ENCODE measurements around the gene PRMT9. TPM values are rescaled to one million over a fixed set of nuclear protein-coding genes. Genes with fewer than 3 reads are reported as not detected.

The PRMT9 gene
- total and polyA plus RNA-seq, 2 experiments from 2014 or later, result 6.0 to 8.6 TPM

GRCh38 chr4:147707892-147708672 is 24.1 kb upstream of the PRMT9 start:
- H4K20me1 ChIP-seq (ENCODE audit: insufficient read depth), result no peaks in the 10 kb centered on the region
- H3F3A ChIP-seq (ENCODE audit: insufficient read depth), result no peaks in the 10 kb centered on the region
- no peaks in the 10 kb centered on the region for H3K79me2 ChIP-seq (ENCODE audit: insufficient read depth)
- no peak overlapping the region for H3K4me3 ChIP-seq
- peak overlapping the region; percentile 73 for H2AFZ ChIP-seq
- H3K27ac ChIP-seq, result no peak overlapping the region
- H3K4me2 ChIP-seq (ENCODE audit: unreplicated experiment), result peak overlapping the region; percentile 48
- no peak overlapping the region for H3K9ac ChIP-seq
- H3K4me1 ChIP-seq (ENCODE audit: insufficient read depth), result no peaks in the 10 kb centered on the region
- no peaks in the 10 kb centered on the region for H3K27me3 ChIP-seq (replicated peaks; ENCODE audit: insufficient read depth)
- TF ChIP-seq EZH2 (IDR thresholded peaks at IDR 0.05; ENCODE audit: insufficient read depth, poor library complexity, severe bottlenecking) (no peak), EZH2phosphoT487 (IDR thresholded peaks at IDR 0.05; ENCODE audit: insufficient read depth, low read depth) (no peak)
- WGBS, 2 experiments (ENCODE audit: low coverage in 1 of 2, low lambda C conversion rate in 2 of 2, missing lambda C conversion rate in 2 of 2), result 14 to 21% methylated on average over 7 of the region's 7 CpGs
- H3K36me3 ChIP-seq (ENCODE audit: low read depth), result no peaks in the 10 kb centered on the region
- in situ Hi-C loops (cut with MboI), result loop anchor here (5.0 kb wide), 1 partner anchor 159 kb away; no protein-coding TSS in a partner anchor
- H3K9me3 ChIP-seq (ENCODE audit: low read depth), result no peaks in the 10 kb centered on the region
- peak; percentile 57 for DNase-seq
- no peaks in the 10 kb centered on the region for H3K9me2 ChIP-seq (ENCODE audit: insufficient read depth)

GRCh38 chr4:147704846-147705245 is 20.9 kb upstream of the PRMT9 start:
- H3K4me1 ChIP-seq (ENCODE audit: insufficient read depth), result no peaks in the 10 kb centered on the region
- H3K27me3 ChIP-seq (replicated peaks; ENCODE audit: insufficient read depth), result no peaks in the 10 kb centered on the region
- H3K36me3 ChIP-seq (ENCODE audit: low read depth), result no peaks in the 10 kb centered on the region
- H3K79me2 ChIP-seq (ENCODE audit: insufficient read depth), result no peaks in the 10 kb centered on the region
- H3K4me3 ChIP-seq, result no peak overlapping the region
- no peak overlapping the region for H3K9ac ChIP-seq
- H3K9me3 ChIP-seq (ENCODE audit: low read depth), result no peaks in the 10 kb centered on the region
- no peak for DNase-seq
- no peak overlapping the region for H3K27ac ChIP-seq
- WGBS, 2 experiments (ENCODE audit: low coverage in 1 of 2, low lambda C conversion rate in 2 of 2, missing lambda C conversion rate in 2 of 2), result 40 to 64% methylated on average over 1 of the region's 1 CpG
- no peak overlapping the region for H3K4me2 ChIP-seq (ENCODE audit: unreplicated experiment)
- no peaks in the 10 kb centered on the region for H3K9me2 ChIP-seq (ENCODE audit: insufficient read depth)
- H2AFZ ChIP-seq, result no peak overlapping the region
- TF ChIP-seq EZH2phosphoT487 (IDR thresholded peaks at IDR 0.05; ENCODE audit: insufficient read depth, low read depth) (no peak), EZH2 (IDR thresholded peaks at IDR 0.05; ENCODE audit: insufficient read depth, poor library complexity, severe bottlenecking) (no peak)
- in situ Hi-C loops (cut with MboI), result loop anchor here (5.0 kb wide), 1 partner anchor 162 kb away; no protein-coding TSS in a partner anchor
- H4K20me1 ChIP-seq (ENCODE audit: insufficient read depth), result no peaks in the 10 kb centered on the region
- H3F3A ChIP-seq (ENCODE audit: insufficient read depth), result no peaks in the 10 kb centered on the region

GRCh38 chr4:147696866-147697265 is 12.9 kb upstream of the PRMT9 start:
- no peak overlapping the region for H3K27ac ChIP-seq
- H3K4me2 ChIP-seq (ENCODE audit: unreplicated experiment), result no peak overlapping the region
- no peak overlapping the region for H3K9ac ChIP-seq
- no peak for DNase-seq
- H3K36me3 ChIP-seq (ENCODE audit: low read depth), result no peaks in the 10 kb centered on the region
- 3 to 7% methylated on average over 1 of the region's 1 CpG for WGBS, 2 experiments (ENCODE audit: low coverage in 1 of 2, low lambda C conversion rate in 2 of 2, missing lambda C conversion rate in 2 of 2)
- H3K79me2 ChIP-seq (ENCODE audit: insufficient read depth), result no peaks in the 10 kb centered on the region
- no peaks in the 10 kb centered on the region for H3K9me2 ChIP-seq (ENCODE audit: insufficient read depth)
- H4K20me1 ChIP-seq (ENCODE audit: insufficient read depth), result no peaks in the 10 kb centered on the region
- H2AFZ ChIP-seq, result no peak overlapping the region
- no peaks in the 10 kb centered on the region for H3K4me1 ChIP-seq (ENCODE audit: insufficient read depth)
- TF ChIP-seq EZH2 (IDR thresholded peaks at IDR 0.05; ENCODE audit: insufficient read depth, poor library complexity, severe bottlenecking), result no peak
- no peak for TF ChIP-seq EZH2phosphoT487 (IDR thresholded peaks at IDR 0.05; ENCODE audit: insufficient read depth, low read depth)
- H3K4me3 ChIP-seq, result no peak overlapping the region
- H3K9me3 ChIP-seq (ENCODE audit: low read depth), result no peaks in the 10 kb centered on the region
- H3K27me3 ChIP-seq (replicated peaks; ENCODE audit: insufficient read depth), result no peaks in the 10 kb centered on the region
- H3F3A ChIP-seq (ENCODE audit: insufficient read depth), result no peaks in the 10 kb centered on the region
- in situ Hi-C loops (cut with MboI), result no loop called here

- no peak for TF ChIP-seq EZH2phosphoT487 (IDR thresholded peaks at IDR 0.05; ENCODE audit: insufficient read depth, low read depth)
- no peak for TF ChIP-seq EZH2 (IDR thresholded peaks at IDR 0.05; ENCODE audit: insufficient read depth, poor library complexity, severe bottlenecking)
- H4K20me1 ChIP-seq (ENCODE audit: insufficient read depth), result no peaks in the 10 kb centered on the region
- H3K4me3 ChIP-seq, result no peak overlapping the region
- no peak overlapping the region for H2AFZ ChIP-seq
- H3K9me3 ChIP-seq (ENCODE audit: low read depth), result no peaks in the 10 kb centered on the region
- no peak overlapping the region for H3K4me2 ChIP-seq (ENCODE audit: unreplicated experiment)
- H3K9me2 ChIP-seq (ENCODE audit: insufficient read depth), result no peaks in the 10 kb centered on the region
- H3K9ac ChIP-seq, result no peak overlapping the region
- H3F3A ChIP-seq (ENCODE audit: insufficient read depth), result no peaks in the 10 kb centered on the region
- no peaks in the 10 kb centered on the region for H3K27me3 ChIP-seq (replicated peaks; ENCODE audit: insufficient read depth)
- H3K79me2 ChIP-seq (ENCODE audit: insufficient read depth), result no peaks in the 10 kb centered on the region
- WGBS, 2 experiments (ENCODE audit: low coverage in 1 of 2, low lambda C conversion rate in 2 of 2, missing lambda C conversion rate in 2 of 2), result 91 to 92% methylated on average over 3 of the region's 3 CpGs
- H3K36me3 ChIP-seq (ENCODE audit: low read depth), result no peaks in the 10 kb centered on the region
- no peaks in the 10 kb centered on the region for H3K4me1 ChIP-seq (ENCODE audit: insufficient read depth)
- DNase-seq, result no peak
- H3K27ac ChIP-seq, result no peak overlapping the region
- in situ Hi-C loops (cut with MboI), result no loop called here
These were observed 9.3 kb upstream of the PRMT9 start for GRCh38 chr4:147693218-147693617.
